RPMI7951 (cell line): ENCODE measurements around the gene CD180. TPM values are rescaled to one million over a fixed set of nuclear protein-coding genes. Genes with fewer than 3 reads are reported as not detected.

Source experiments
- DNase-seq: peaks from one replicate; pipeline ENCODE4 v3.0.0-alpha.2; 2012; ENCODE audit warnings: low read depth
- total RNA-seq: library from RNA; depleted of rRNA; stranded (reverse); fragments of >200 nt; shearing (Covaris generic); gene quantifications from 2 replicates; pipeline ENCODE4 v1.2.3, GENCODE V29; 2014; rRNA removed

CD180 gene
- under 0.01 TPM in 1 of 2 replicates, not detected in the other for total RNA-seq

DNA sequence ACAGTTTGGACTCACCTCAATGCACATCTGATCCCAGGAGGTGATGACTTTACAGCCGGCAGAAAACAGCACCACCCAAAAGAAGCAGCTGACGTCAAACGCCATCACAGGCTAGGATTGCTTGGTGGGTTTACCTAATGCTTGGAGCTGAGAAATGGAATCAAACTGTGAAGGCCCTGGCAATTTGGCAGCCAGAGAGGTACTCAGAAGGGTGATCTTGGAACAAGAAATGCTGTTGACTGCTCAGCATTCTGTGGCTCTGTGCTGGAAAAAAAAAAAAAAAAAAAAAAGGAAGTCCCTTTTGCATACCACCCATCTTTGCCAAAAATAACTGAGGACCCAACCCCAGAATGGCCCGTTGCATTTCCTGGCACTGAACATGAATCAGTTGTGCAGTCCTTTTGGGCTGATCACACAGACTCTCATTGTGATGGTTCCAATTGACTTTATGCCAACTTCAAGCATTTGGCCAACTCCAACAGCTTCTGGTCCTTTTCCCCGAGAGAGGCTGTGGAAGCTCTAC is at the start of gene CD180:
Gene CD180 (minus strand): TSS at position 263 of the 523 bp plus-strand sequence. CDS start 158 bp downstream, at position 105.
- DNase-seq: no peak

- DNase-seq: peak; percentile 64
These were observed 49.5 kb upstream of the CD180 start for GRCh38 chr5:67246108-67246507.

GRCh38 chr5:67245259-67245846 is 48.8 kb upstream of the CD180 start:
- DNase-seq: no peak

- DNase-seq: no peak
These were observed 47.8 kb upstream of the CD180 start for GRCh38 chr5:67244345-67244793.

DNA sequence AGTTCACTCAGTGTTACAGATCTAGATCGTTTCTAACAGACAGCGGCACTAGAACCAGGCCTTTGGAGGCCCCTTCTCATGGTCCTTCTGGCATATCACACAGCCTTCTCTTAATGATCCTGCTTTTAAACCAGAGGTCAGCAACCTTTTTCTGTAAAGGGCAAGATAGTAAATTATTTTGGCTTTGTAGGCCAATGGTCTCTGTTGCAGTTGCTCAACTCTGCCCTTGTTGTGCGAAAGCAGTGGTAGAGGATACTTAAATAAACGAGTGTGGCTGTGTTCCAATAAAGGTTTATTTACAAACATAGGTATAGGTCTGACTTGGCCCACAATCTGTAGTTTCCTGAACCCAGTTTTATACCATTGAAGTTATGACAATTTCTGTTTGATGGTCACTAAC is 47.3 kb upstream of the CD180 start:
- no peak for DNase-seq

DNA sequence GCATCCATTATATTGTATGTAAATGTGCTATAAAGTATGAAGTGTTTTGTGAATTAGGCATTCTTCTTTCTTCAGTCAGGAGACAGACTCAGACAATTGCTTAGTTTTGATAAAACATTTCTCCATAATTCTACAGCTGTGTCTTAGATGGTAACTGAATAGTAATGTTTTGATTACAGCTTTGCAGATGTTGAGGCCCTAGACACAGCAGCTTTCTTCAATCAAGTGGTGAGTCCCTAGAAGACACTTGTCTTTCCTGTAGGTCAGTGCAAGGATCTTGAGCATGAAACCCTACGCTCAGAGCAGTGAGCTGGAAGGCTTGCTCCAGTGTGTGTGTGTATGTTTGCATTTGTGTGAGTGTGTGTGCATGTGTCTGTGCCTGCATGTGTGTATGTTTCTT is 46.8 kb upstream of the CD180 start:
- no peak for DNase-seq

- no peak for DNase-seq
These were observed 44.7 kb upstream of the CD180 start for GRCh38 chr5:67241326-67241725.

- peak; percentile 48 for DNase-seq
These were observed 44.2 kb upstream of the CD180 start for GRCh38 chr5:67240846-67241245.

GRCh38 chr5:67240065-67240464 is 43.5 kb upstream of the CD180 start:
- DNase-seq: no peak

DNA sequence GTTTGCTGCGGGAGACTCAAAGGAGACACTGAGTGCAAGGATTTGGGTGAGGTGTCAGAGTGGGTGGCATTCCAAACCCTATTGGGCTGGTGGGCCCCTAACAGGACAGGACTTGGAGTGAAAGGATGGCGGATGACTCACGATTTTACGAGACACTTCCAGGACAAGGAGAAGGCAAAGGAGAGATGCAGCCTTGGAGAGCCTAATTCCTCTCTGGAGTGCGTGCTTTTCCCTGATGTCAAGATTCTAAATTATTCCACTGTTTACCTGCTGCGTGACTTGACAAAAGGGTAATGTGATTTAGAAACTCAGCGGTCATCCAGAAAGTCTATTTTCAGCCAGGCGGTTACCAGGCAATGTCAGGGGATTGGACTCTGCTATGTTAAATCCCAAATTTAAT is 41.6 kb upstream of the CD180 start:
- DNase-seq: peak; percentile 85

DNA sequence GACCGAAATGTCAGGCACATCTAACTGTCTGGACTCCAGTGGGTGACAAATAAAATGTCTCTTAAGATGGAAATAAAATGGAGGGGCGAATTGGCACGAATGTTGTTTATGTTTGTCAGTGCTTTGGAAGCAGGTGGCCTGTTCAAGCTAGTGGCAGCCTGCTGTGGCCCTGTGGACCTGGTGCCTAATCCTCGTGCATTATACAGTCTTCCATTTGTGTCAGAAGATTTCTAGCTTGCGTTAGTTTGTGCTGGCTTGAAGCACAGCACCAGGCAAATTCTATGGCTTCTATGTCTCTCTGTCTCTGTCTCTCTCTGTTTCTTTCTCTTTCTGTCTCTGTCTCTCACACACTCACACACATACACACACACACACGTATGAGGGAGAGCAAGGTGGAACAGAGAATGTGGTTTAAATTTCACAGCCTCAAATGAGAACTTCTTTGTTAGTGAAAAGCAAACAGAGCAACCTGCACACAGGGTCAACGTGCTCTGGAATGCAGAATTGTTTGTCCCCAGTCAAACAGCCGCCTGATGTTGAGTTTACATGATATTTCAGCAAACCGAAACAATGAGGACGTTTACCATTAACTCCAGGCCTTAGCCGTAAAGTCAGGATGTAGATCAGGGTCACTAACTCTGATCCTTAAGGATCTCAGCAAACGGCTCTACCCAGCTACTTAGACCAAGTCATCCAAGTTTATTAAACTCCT is 39.0 kb upstream of the CD180 start:
- no peak for DNase-seq

GRCh38 chr5:67234671-67235176 is 38.1 kb upstream of the CD180 start:
- DNase-seq: peak; percentile 87

DNA sequence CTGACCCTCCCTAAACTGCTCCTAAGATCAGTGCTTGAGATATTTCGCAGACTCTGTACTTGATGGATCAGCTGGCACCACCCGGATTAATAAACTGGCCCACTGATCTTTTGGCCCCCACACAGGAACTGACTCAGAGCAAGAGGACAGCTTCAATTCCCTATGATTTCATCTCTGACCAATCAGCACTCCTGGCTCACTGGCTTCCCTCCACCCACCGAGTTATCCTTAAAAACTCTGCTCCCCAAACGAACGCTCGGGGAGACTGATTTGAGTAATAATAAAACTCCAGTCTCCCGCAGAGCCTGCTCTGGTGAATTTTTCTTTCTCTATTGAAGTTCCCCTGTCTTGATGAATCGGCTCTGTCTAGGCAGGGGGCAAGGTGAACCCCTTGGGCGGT is 36.5 kb upstream of the CD180 start:
- no peak for DNase-seq

DNA sequence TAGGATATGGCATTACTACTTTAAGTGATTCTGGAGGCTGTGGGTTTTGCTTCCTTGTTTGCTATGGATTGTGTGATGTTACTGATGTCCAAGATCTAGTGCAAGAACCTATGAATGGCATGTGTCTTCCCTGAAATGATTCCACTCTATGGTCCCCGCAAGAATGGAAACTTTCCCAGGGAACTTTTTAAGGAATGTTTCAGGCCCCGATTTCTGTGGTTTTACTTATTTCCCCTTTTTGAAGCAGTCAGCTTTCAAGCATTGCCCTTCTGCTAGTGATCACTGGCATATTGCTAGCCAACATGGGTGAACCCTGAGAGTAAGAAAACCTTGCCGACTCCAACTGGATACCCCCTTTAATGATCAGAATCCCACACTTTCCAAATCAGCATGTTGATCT is 26.6 kb upstream of the CD180 start:
- DNase-seq: no peak

DNA sequence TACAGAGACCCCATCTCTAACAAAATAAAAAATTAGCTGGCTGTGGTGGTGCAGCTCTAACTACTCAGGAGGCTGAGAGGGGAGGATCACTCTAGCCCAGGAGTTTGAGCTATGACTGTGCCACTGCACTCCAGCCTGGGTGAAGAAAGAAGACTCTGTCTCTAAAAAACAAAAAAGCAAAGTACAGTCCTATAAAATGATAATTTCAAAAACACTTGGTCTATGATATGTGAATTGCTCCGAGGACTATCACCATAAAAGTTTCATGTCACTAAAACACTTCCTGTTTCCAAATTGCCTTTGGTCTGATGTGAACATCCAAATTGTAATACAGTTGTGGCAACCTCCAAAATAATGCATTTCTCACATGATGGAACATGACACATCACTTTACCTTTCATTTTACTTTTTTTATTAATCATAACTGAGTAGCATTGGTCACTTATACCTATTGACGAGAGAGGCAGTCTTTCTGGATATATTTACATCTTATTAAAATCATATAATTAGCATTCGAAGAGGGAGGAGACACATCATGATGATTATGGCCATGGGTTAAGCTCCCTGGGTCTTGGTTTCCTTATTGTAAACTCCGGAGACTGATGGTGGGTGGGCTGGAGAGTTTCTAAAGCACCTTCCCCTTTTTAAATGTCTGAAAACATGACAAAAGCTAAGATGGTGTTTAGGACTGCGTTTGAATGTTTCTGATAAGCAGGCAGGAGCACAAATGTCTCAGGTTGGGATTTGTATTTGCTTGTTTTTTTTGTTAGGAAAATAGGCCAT is 25.8 kb upstream of the CD180 start:
- DNase-seq: no peak

- no peak for DNase-seq
These were observed 25.1 kb upstream of the CD180 start for GRCh38 chr5:67221487-67222242.

DNA sequence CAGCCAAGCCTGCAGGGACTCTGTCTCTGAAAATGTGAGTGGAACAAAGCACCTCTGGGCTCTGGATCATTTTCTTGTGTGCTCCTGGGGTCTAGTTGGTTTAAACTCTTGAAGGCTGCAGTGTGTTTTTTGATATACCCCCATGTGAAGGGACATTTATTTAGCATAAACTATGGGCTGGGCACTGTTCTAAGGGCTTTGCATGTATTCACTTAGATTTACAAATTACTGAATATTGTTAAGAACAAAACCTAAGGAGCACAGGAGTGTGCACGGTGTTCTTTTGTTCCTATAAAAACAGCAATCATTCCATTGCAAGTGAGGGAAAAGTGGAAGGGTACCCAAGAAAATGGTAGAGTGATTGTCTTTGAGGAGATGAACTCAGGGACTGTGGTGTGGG is 20.0 kb upstream of the CD180 start:
- DNase-seq: no peak

DNA sequence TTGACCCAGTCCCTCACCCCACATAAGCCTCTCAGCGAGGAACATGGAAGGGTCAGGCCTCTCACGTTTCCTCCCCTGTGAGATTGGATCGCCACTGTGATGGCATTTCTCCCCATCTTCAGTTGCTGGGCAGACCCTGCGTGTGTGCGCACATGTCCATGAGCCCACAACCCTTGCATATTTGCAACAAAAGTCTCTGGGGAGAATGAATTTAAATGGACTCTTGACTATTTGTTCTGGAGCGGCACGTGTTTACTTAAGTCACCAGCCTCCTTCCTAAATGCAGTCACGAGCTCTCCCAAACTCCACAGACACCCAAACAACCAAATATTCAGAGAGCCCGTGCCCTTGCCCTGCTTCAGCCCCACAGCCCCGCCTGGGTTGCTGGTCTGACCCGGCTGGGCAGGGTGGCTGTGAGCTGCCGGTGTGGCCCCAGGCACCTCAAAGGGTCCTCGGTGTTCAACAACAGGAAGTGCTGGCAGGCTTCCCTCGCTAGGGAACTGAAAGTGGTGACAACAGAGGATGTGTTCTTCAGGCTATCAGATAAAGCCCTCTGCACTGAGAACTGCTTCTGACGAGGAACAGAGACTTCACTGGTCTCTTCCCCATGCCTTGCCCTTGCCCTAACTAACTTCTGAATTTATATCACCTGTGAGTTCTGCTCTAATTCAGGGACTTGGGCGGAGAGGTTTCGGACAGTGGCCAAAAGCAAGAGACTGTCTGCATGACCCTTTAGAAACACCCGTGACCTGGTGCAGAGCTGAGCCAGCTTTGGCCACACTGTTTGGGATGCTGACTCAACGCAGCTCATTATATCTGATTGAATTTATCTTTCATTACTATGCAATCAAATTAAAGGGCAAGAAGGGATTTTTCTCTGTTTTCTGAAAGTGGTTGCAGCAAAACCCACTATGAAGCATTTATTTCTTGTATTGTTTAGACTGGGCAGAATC is 19.2 kb upstream of the CD180 start:
- peak; percentile 74 for DNase-seq

GRCh38 chr5:67214707-67215447 is 18.3 kb upstream of the CD180 start:
- DNase-seq: no peak

- no peak for DNase-seq
These were observed 17.4 kb upstream of the CD180 start for GRCh38 chr5:67214036-67214435.
